GM12878 (cell line): ENCODE measurements around the gene DOCK2. TPM values are rescaled to one million over a fixed set of nuclear protein-coding genes. Genes with fewer than 3 reads are reported as not detected.

Experiments
- ATAC-seq: fragments of 200-7000 bp; cut with Tn5 transposase; 3 replicates; pipeline ENCODE4 v1.9.1; 2020; ENCODE audit warnings: mild to moderate bottlenecking, moderate library complexity
- BruUV-seq: library from RNA; stranded (reverse); fragments of 400-500 nt; replicated peaks from 2 replicates; lab custom pipeline; 2021; lab: Mats Ljungman, UMichigan
- CTCF ChIA-PET: fragments of 300-600 bp; sonication (Branson Sonifier 250); formaldehyde crosslinking; extraction: SDS; loops from one replicate; lab custom pipeline; 2021; ENCODE audit warnings: inconsistent platforms; lab: Yijun Ruan, JAX
- POLR2A ChIA-PET: fragments of 350-600 bp; formaldehyde crosslinking; extraction: SDS; loops from one replicate; lab custom pipeline; 2021; ENCODE audit warnings: inconsistent platforms; lab: Charles Lee
- RAD21 ChIA-PET: fragments of 300-600 bp; sonication (Branson Sonifier 250); formaldehyde crosslinking; loops from one replicate; lab custom pipeline; 2023; ENCODE audit warnings: antibody characterized with exemption; ENCODE audit not compliant: unreplicated experiment; lab: Charles Lee
- SMC1A ChIA-PET: fragments of 300-600 bp; sonication (Branson Sonifier 250); formaldehyde crosslinking; loops from one replicate; lab custom pipeline; 2023; ENCODE audit not compliant: unreplicated experiment, uncharacterized antibody; lab: Charles Lee
- DNase-seq: peaks from one replicate; pipeline ENCODE4 v3.0.0-alpha.2; 2011; ENCODE audit warnings: low read depth, low spot score
- FAIRE-seq: peaks from 3 replicates; lab custom pipeline; 2011; peaks lifted over from hg19 to GRCh38; lab: Jason Lieb, UNC
- H2AFZ ChIP-seq: 2 replicates; pipeline ENCODE4 v1.6.0; 2011; ENCODE audit warnings: low read depth, low read length, control low read depth; ENCODE audit not compliant: control insufficient read depth
- H3K27ac ChIP-seq: 2 replicates; pipeline ENCODE4 v1.5.1; 2011; ENCODE audit warnings: control low read depth; ENCODE audit not compliant: control insufficient read depth, insufficient read depth
- H3K27me3 ChIP-seq, 2 experiments: replicated peaks in 1 of 2; 2 replicates each; pipeline versions ENCODE4 v1.6.0 to v1.6.1; 2011; ENCODE audit warnings: low read length in 1 of 2; ENCODE audit not compliant: control insufficient read depth in 2 of 2, insufficient read depth in 2 of 2
- H3K36me3 ChIP-seq, 2 experiments: 2 replicates each; pipeline ENCODE4 v1.5.1; 2011; ENCODE audit warnings: low read length in 1 of 2; ENCODE audit not compliant: control insufficient read depth in 2 of 2, insufficient read depth in 2 of 2
- H3K4me1 ChIP-seq: 2 replicates; pipeline ENCODE4 v1.6.1; 2011; ENCODE audit warnings: mild to moderate bottlenecking, low read length, moderate library complexity, mixed read lengths; ENCODE audit not compliant: control insufficient read depth, insufficient read depth
- H3K4me2 ChIP-seq: 2 replicates; pipeline ENCODE4 v1.6.0; 2011; ENCODE audit warnings: control low read depth; ENCODE audit not compliant: control insufficient read depth, insufficient read depth
- H3K4me3 ChIP-seq: fragments of 200-600 bp; sonication (generic); 2 replicates; pipeline ENCODE4 v1.5.1; 2016
- H3K79me2 ChIP-seq: 2 replicates; pipeline ENCODE4 v1.6.0; 2011; ENCODE audit warnings: low read length; ENCODE audit not compliant: control insufficient read depth, insufficient read depth
- H3K9ac ChIP-seq: 2 replicates; pipeline ENCODE4 v1.8.0; 2011; ENCODE audit warnings: low read length, control low read depth, mixed read lengths; ENCODE audit not compliant: control insufficient read depth, insufficient read depth
- H3K9me3 ChIP-seq: replicated peaks from 3 replicates; pipeline ENCODE4 v1.5.1; 2011; ENCODE audit warnings: mild to moderate bottlenecking, low read length; ENCODE audit not compliant: control insufficient read depth, insufficient read depth
- H4K20me1 ChIP-seq: 2 replicates; pipeline ENCODE4 v1.6.0; 2011; ENCODE audit not compliant: control insufficient read depth, insufficient read depth
- CUX1 ChIP-seq: IDR thresholded peaks from 2 replicates; pipeline ENCODE4 v1.6.1; 2012; ENCODE audit warnings: improper control_type of control experiment, low read depth, low read length; ENCODE audit not compliant: insufficient replicate concordance
- ETV6 ChIP-seq, 2 experiments: fragments of 450-650 bp in 1 of 2; IDR thresholded peaks in 1 of 2; conservative IDR thresholded peaks in 1 of 2; 2 replicates each; pipeline ENCODE4 v1.6.1; 2014; ENCODE audit warnings: antibody characterized with exemption in 1 of 2, borderline replicate concordance in 1 of 2, low read depth in 1 of 2, mild to moderate bottlenecking in 1 of 2, moderate library complexity in 1 of 2
- EZH2 ChIP-seq: IDR thresholded peaks from 2 replicates; pipeline ENCODE4 v1.6.1; 2012; ENCODE audit warnings: low read depth, mild to moderate bottlenecking, control low read depth, inconsistent platforms, low read length, borderline replicate concordance; ENCODE audit not compliant: control insufficient read depth
- GABPA ChIP-seq: IDR thresholded peaks from 2 replicates; pipeline ENCODE4 v1.6.1; 2014; ENCODE audit warnings: antibody characterized with exemption, low read depth, mild to moderate bottlenecking, inconsistent platforms
- LARP7 ChIP-seq: fragments of 450-650 bp; IDR thresholded peaks from 2 replicates; pipeline ENCODE4 v1.6.1; 2017; ENCODE audit warnings: mild to moderate bottlenecking
- NBN ChIP-seq: fragments of 450-650 bp; IDR thresholded peaks from 2 replicates; pipeline ENCODE4 v1.6.1; 2016
- NR2C1 ChIP-seq: fragments of 450-650 bp; IDR thresholded peaks from 2 replicates; pipeline ENCODE4 v1.6.1; 2017; ENCODE audit warnings: antibody characterized with exemption, mild to moderate bottlenecking, moderate library complexity
- POLR2AphosphoS2 ChIP-seq: IDR thresholded peaks from 2 replicates; pipeline ENCODE4 v1.6.1; 2011; ENCODE audit warnings: low read depth, mild to moderate bottlenecking, low read length, improper control_type of control experiment, moderate library complexity
- RB1 ChIP-seq: fragments of 450-650 bp; formaldehyde crosslinking; IDR thresholded peaks from 2 replicates; pipeline ENCODE4 v1.6.1; 2017; ENCODE audit warnings: mild to moderate bottlenecking, borderline replicate concordance
- SIN3A ChIP-seq: IDR thresholded peaks from 2 replicates; pipeline ENCODE4 v1.6.1; 2012; ENCODE audit warnings: low read depth, low read length, improper control_type of control experiment
- SMAD5 ChIP-seq: IDR thresholded peaks from 2 replicates; pipeline ENCODE4 v1.6.1; 2016; ENCODE audit warnings: antibody characterized with exemption, low read depth
- WGBS: methylation state at CpG from one replicate; pipeline ENCODE4 v1.1.6; 2016; ENCODE audit warnings: low lambda C conversion rate; ENCODE audit not compliant: insufficient replicate concordance, insufficient coverage; ENCODE audit errors: missing lambda C conversion rate; 5-methylcytosine and 5-hydroxymethylcytosine counted together
- in situ Hi-C: fragments of 300-500 bp; cut with MboI; formaldehyde crosslinking; loops from 9 replicates; pipeline ENCODE4 v1.14.3; 2018; ENCODE audit warnings: mixed read lengths
- intact Hi-C: fragments of 100-400 bp; cut with micrococcal nuclease; formaldehyde crosslinking; loops from one replicate; pipeline ENCODE4 v1.14.2; 2022; ENCODE audit not compliant: unreplicated experiment
- polyA plus RNA-seq, 11 experiments: library from polyadenylated mRNA; depleted of rRNA in 4 of 11; unstranded in 6 of 11; stranded (reverse) in 5 of 11; fragments of >200 nt; fragmentation: Nextera tagmentation in 4 of 11; fragmentation: Illumina TruSeq in 1 of 11; extraction: Ambion mirVana in 4 of 11; extraction: Trizol in 1 of 11; gene quantifications; 1 replicate in 1 of 11; 2 replicates in 10 of 11; pipeline versions ENCODE4 v1.2.1 to v1.2.3, GENCODE V29; 2011 to 2016; ENCODE audit warnings: inconsistent platforms in 2 of 11, missing spikeins in 2 of 11, low read depth in 1 of 11
- total RNA-seq, 4 experiments: library from RNA; depleted of rRNA in 3 of 4; stranded (reverse); fragments of >200 nt in 3 of 4; fragmentation: Illumina TruSeq in 1 of 4; extraction: Trizol in 1 of 4; gene quantifications; 2 replicates each; pipeline versions ENCODE4 v1.2.1 to v1.2.3, GENCODE V29; 2013 to 2021
- TF ChIP-seq, protein P1 (sequence below): IDR thresholded peaks from 2 replicates; pipeline ENCODE4 v1.6.1; 2011; ENCODE audit warnings: mild to moderate bottlenecking, low read depth, low read length, moderate library complexity; ENCODE audit not compliant: insufficient replicate concordance

Gene DOCK2
- total and polyA plus RNA-seq, 10 of the 15 experiments (the other 5 are each of a cell fraction or from before 2014, with no cell fraction given): 34.2 to 192 (median 118) TPM

GRCh38 chr5:169798906-169799660, 162.0 kb downstream of the DOCK2 start:
- DNase-seq: no peak
- H2AFZ ChIP-seq: no peak overlapping the region
- peaks cover 21% of the 10 kb centered on the region for H3K4me1 ChIP-seq
- no peak overlapping the region for H3K27ac ChIP-seq
- no peak for ATAC-seq
- no peak overlapping the region for H3K4me2 ChIP-seq
- H3K9me3 ChIP-seq: no peaks in the 10 kb centered on the region; the same call in 2 of the 3 replicates
- POLR2A ChIA-PET: interaction anchor here (2.7 to 3.0 kb wide), 2 partner anchors 13 to 19 kb away, joined by 11 to 14 read pairs; no protein-coding TSS in a partner anchor
- H3K79me2 ChIP-seq: peaks cover 1% of the 10 kb centered on the region
- H3K27me3 ChIP-seq: no peaks in the 10 kb centered on the region
- CTCF ChIA-PET: interaction anchor here (1.1 to 1.7 kb wide), 4 partner anchors 9 to 48 kb away, joined by 3 to 5 read pairs (median 4); no protein-coding TSS in a partner anchor
- no peaks in the 10 kb centered on the region for H4K20me1 ChIP-seq
- no peak overlapping the region for H3K9ac ChIP-seq
- RAD21 ChIA-PET: interaction anchor here (0.5 to 4.9 kb wide), 8 partner anchors 17 to 96 kb away, joined by 3 to 30 read pairs (median 4); no protein-coding TSS in a partner anchor
- no peak overlapping the region for H3K4me3 ChIP-seq
- intact Hi-C loops: no loop called here
- H3K36me3 ChIP-seq: peaks cover 10 to 18% of the 10 kb centered on the region in 2 experiments
- TF ChIP-seq POLR2AphosphoS2: no peak
- TF ChIP-seq NR2C1: no peak
- no peak for TF ChIP-seq NBN
- no peak for TF ChIP-seq CUX1
- TF ChIP-seq SMAD5: no peak
- TF ChIP-seq ETV6 (conservative IDR thresholded peaks at IDR 0.05 in 1 of 2, IDR thresholded peaks at IDR 0.05 in 1 of 2; ENCODE audit: borderline replicate concordance in 1 of 2, low read depth in 1 of 2): no peak
- TF ChIP-seq SIN3A: no peak
- TF ChIP-seq, protein P1, sequence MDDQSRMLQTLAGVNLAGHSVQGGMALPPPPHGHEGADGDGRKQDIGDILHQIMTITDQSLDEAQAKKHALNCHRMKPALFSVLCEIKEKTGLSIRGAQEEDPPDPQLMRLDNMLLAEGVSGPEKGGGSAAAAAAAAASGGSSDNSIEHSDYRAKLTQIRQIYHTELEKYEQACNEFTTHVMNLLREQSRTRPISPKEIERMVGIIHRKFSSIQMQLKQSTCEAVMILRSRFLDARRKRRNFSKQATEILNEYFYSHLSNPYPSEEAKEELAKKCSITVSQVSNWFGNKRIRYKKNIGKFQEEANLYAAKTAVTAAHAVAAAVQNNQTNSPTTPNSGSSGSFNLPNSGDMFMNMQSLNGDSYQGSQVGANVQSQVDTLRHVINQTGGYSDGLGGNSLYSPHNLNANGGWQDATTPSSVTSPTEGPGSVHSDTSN: no peak
- TF ChIP-seq GABPA: no peak
- no peak for TF ChIP-seq EZH2
- TF ChIP-seq RB1: no peak
- TF ChIP-seq LARP7: no peak
- FAIRE-seq: no peak
- 83% methylated on average over 4 of the region's 4 CpGs for WGBS
- SMC1A ChIA-PET: interaction anchor here (0.8 to 16.6 kb wide), 8 partner anchors 10 to 172 kb away, joined by 3 to 368 read pairs (median 4); no protein-coding TSS in a partner anchor
- BruUV-seq: no TSS peak
- in situ Hi-C loops: no loop called here
